Activated effector memory CD4-positive, alpha-beta T cell treated with anti-CD3 and anti-CD28 coated beads, Interleukin-2, amount 50 U/mL, for 16 hours (primary cell): ENCODE measurements around the gene ACBD4.

Experiments
- DNase-seq: peaks from one replicate; pipeline ENCODE4 v3.0.0-alpha.2; 2020

ACBD4 gene, protein sequence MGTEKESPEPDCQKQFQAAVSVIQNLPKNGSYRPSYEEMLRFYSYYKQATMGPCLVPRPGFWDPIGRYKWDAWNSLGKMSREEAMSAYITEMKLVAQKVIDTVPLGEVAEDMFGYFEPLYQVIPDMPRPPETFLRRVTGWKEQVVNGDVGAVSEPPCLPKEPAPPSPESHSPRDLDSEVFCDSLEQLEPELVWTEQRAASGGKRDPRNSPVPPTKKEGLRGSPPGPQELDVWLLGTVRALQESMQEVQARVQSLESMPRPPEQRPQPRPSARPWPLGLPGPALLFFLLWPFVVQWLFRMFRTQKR

DNA sequence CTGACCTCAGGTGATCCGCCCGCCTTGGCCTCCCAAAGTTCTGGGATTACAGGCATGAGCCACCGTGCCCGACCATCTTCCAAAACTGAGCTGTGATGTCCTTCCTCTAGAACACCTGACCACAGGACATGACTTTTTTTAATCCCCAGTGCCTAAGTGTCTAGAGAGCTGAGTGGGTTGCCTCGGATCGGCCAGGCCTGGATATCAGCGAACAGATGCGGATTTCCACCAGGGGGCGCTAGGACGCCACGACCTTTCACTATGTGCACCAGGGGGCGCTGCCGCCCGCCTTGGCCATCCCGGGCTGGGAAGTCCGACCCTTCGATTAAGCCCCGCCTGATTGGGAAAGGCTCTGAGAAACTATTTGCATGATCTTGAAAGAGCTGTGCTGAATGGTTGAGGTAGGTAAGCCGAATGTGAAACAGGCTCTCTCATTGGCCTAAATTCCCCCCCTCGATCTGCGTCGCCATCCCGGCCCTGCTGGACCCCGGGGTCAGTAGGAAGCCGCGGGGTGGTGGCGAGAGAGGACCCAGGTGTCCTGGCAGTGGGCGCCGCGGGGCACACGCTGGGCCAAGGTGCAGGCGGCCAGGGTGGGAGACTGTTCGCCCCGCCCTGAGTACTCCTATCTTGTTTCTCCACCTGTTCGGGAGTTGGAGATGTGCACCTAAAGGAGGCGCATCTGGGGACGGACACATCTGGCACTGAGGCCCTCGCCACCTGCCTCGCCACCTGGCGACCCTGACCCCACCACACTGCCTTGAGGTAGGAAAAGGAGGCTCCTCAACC, at the start of gene ACBD4:
ACBD4 (plus strand) TSS at position 496 of the 786 bp plus-strand sequence. CDS start 458 bp downstream, outside the sequence.
- DNase-seq, result peak; percentile 99

DNA sequence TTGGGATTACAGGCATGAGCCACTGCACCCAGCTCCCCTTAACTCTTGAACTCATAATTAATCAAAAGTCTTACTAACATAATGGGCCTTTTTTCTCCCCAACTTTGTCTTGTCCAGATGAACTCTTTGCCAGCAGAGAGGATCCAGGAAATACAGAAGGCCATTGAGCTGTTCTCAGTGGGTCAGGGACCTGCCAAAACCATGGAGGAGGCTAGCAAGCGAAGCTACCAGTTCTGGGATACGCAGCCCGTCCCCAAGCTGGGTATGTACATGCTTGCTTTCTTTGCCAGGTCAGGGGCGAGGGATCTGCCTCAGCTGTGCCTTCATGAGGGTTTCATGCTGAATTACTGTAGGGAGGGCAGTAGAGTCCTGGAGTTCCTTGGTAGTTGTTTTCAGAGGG, 49.1 kb upstream of the ACBD4 start:
- DNase-seq, result no peak

DNA sequence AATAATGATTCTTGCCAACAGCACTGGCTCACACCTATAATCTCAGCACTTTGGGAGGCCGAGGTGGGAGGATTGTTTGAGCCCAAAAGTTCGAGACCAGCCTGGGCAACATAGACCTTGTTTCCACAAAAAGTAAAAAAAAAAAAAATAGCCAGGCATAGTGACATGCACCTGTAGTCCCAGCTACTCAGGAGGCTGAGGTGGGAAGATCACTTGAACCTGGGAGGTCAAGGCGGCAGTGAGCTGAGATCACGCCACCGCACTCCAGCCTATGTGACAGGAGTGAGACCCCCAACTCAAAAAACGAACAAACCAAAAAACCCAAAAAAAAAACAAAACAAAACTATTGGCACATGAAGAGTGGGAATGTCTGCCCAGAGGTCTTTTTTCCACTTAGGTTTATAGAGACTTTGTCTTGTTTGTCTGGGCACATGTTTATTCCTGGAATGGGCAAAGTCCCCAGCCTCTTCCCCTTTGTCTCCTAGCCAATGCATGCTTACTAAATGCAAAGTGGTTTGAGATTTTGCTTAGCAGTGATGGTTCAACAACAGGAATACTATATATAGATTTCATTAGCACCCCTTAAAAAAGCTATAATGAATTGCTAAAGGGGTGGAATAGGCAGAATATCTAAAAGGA, 48.5 kb upstream of the ACBD4 start:
- DNase-seq, result no peak

DNA sequence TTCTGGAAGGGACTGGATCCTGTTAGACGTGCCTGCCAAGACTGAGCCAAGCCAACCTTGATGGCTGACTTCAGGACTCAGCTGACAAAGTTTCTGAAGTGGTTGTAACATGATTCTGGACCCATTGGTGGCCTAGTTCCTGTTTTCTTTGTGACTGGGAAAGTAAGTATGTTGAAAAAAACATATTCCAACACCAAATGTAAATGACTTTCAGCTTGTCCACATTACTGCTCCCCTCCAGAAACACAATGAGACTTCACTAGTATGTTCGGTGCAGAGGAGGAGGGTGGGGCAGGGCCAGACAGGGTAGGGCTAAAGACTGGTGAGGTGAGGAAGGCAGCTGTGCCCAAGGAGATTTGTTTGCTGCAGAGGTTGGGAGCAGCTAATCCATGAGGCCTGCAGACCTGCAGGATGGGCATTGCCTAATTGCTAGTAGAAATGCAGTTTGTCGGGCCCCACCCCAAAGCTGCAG, 47.9 kb upstream of the ACBD4 start:
- no peak for DNase-seq

DNA sequence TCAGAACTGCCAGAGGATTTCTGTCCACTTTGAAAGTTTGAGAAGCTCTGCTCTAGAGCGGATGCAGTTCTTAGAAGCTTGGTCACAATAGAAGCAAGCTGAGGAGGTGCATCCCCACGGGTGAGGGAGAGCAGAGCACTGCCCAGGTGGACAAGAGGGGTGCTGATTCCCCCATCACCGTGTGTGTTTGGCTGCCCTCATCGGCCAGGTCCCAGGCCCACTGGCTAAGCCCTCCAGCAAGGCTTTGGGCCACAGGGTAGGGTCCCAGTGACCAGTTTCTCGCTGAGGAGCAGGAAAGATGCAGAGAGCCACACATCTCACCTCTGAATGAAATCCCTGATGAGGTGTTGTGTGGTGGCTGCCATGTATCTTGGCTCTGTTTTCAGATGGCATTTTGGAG, 47.5 kb upstream of the ACBD4 start:
- DNase-seq, result no peak

DNA sequence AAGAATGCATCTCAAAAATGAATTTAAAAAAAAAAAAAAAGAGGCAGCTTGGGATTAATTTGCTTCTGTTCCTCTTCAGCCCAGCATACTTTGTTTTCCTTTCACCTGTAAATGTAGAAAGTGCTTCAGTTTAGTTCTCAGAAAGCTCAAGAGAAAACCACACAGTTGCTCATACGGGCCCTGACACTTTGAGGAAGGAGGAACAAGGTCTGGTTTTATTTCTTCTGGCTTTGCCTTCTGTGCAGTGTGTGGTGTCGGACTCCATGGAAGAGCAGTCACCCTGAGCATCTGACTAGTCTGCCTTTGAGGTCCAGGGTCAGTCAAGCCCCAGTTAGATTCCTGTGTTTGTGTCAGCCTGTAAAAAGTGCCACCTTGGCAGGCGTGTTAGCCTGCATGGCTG, 46.7 kb upstream of the ACBD4 start:
- no peak for DNase-seq

DNA sequence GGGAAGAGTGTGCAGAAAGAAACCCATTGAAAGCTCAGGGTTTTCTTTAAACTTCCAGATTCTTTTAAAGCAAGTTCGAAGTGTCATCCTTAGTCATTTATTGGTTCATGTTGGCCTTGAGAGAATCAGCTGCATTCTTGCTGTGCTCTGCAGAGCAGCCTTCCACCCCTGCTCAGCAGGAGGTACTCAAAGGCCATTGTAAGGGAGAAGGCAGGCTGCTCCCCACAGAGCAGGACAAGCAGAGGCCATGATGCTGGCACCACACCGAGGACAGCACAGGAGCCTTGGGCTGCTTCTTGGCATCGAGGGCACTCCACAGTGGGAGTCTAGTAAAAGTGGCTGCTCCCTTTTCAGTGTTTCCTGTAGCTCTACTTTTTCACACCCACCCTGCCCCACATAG, 44.8 kb upstream of the ACBD4 start:
- DNase-seq, result no peak

DNA sequence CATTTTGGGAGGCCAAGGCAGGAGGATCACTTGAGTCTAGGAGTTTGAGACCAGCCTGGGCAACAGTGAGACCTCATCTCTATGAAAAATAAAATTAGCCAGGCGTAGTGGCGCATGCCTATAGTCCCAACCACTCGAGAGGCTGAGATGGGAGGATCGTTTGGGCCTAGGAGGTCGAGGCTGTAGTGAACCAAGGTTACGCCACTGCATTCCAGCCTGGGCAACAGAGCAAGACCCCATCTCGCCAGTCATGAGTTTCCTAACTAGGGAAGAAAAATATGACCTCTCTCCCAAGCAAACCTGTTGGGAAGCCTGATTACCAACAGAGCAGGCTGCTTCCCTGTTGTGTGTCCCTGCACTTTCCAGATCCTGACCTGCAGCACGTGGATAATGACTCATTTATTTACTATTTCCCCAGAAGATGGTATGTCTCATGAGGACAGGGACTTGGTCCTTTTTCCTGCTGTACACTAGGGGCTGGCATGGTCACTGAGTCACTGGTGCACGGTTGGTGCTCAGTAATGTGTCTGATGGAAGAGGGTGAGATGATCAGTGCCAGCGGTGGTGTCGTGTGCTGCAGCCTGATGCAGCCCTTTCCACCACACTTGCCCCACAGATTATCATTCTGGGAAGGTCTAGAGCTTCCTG, 43.6 kb upstream of the ACBD4 start:
- DNase-seq, result no peak

DNA sequence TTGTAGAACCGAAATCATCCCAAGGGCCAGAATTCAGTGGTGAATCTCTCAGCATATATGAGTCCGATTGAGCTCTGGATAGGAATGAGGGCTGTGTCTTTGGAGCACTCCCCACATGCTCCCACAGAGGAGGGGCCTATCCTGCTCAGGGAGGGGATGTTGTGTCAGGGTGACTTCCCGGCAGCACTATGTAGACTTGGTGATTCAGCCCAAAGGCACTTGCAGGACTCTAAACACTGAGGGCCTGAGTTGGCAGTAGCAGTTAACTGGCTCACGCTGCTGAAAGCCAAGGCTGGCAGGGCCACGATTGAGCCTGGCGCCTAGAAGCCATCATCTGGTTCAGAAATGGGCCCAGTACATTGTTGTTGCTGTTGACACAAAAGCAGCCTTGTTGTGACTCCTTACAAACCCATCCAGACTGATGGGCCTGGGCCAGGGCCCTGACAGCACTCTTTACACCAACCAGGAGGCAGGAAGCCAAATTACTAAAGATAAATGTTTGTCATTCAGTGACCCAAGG, 42.5 kb upstream of the ACBD4 start:
- DNase-seq, result no peak

DNA sequence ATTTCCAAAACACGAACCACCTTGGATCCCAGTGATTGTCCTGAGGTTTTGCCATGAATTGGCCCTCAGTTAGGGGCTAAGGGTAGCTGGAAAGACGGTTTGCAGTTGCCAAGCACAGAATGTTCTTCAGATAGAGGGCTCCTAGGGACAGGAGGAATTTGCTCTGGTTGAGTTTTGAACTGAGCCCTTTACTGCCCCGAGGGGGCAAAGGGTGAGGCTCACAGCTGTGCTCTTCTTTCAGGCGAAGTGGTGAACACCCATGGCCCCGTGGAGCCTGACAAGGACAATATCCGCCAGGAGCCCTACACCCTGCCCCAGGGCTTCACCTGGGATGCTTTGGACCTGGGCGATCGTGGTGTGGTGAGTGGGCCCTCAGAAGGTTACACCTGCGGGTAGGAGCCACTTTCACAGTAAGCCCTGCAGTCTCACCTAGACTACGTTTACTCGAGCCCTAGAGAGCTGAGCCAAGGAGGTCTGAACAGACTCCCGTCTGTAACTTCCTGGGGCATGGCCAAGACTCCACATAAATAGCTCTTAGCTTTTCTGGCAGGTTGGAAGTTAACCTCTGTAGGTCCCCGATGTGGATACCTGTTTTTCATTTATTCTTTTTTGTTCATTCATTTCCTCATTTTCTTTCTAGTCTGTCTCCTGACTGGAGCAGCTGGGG, 41.9 kb upstream of the ACBD4 start:
- no peak for DNase-seq

DNA sequence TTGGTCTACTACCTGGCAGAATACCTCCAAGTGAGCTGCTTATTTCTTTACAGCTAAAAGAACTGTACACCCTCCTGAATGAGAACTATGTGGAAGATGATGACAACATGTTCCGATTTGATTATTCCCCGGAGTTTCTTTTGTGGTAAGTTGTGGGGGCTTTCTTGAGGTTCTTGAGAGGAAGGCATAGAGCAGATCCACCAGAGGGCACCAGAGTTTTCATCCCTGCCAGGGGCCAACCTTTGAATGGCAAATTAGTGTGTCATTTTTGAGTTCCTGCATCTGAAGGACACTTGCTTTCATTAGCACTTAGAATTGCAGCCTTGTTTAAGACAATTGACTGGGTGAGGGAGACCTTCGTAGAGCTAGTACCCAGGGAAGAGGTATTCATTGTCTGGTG, 39.3 kb upstream of the ACBD4 start:
- no peak for DNase-seq

DNA sequence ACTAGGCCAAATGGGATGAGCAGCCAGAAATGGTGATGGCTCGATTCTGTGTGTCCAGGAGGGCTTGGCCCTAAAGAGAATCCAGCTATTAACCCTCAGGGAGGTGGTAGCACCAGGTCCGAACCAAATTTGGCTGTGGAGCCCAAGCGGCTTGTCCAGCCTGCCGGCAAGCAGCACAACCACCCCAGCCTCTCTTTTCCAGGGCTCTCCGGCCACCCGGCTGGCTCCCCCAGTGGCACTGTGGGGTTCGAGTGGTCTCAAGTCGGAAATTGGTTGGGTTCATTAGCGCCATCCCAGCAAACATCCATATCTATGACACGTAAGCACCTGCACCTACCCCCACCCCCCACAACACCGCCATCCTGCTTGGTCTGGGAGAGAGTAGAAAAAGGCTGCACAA, 38.6 kb upstream of the ACBD4 start:
- DNase-seq, result no peak

DNA sequence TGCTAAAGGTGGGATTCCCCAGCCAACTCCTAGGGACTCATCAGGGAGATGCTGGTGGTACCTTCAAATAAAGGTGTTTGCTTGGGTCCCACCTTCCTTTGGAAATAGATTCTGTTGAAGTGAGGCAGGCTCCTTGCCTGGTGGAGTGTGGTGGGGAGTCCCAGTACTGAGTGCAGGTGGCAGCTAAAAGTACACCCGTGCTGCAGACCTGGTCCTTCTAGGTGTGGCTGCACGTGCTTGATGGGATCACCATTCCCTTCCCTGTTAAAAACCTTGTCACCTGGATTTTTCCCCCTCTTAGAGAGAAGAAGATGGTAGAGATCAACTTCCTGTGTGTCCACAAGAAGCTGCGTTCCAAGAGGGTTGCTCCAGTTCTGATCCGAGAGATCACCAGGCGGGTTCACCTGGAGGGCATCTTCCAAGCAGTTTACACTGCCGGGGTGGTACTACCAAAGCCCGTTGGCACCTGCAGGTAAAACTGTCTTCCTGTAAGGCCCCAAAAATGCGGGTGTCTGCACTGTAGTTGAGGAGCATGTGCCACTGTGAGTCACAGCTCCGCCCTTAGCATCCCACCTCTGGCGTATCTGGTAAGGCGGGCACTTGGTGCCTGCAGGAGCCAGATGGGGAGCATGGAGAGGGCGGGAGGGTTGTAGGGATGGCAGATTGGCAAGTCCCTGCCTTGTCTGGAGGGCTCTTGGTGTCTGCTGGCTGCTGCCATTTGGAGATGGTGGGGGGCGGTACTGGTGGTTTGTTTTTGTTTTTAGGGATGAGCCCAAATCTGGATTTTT, 37.2 kb upstream of the ACBD4 start:
- DNase-seq, result no peak

DNA sequence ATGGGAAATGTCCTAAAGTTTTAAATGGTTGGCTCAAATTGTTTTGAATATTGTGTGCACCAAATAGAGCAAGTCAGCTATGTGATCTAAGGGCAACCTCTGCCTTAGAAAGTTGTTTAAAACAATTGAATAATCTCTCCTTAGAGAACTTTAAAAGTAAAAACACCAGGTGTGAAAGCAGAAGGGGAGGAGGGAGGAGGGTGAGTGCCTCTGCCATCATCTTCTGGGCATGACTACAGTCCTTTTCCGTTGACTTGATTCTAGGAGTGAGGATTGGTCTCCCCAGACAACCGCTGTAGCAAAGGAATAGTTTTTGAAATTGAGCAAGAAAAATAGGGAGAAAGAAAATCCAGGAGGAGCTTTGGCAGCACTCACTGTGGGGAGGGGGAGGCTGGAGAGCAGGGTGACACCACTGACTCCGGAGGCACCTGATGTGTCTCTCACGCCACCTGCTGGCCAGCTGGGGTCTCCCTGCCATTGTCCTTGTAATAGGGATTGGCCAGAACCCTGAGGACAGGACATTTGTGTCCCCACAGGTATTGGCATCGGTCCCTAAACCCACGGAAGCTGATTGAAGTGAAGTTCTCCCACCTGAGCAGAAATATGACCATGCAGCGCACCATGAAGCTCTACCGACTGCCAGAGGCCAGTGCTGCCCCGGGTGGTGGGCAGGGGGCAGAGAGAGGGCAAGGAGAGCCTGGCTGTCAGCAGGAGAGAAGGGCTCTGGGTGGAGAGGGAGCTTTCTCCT, 36.4 kb upstream of the ACBD4 start:
- DNase-seq, result peak; percentile 89

DNA sequence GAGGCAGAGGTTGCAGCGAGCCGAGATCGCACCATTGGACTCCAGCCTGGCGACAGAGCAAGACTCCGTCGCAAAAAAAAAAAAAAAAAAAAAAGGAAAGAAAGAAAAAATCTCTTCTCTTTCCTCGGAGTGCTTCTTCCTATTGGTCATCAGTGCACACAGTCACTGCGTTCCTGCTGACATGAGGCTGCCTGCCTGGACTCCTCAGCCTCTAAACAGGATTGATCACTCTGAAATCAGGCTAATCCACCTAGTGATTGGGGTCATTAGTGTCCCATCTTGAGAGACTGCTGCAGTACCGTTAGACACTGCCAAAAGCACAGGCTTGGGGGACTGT, 34.0 kb upstream of the ACBD4 start:
- DNase-seq, result no peak

DNA sequence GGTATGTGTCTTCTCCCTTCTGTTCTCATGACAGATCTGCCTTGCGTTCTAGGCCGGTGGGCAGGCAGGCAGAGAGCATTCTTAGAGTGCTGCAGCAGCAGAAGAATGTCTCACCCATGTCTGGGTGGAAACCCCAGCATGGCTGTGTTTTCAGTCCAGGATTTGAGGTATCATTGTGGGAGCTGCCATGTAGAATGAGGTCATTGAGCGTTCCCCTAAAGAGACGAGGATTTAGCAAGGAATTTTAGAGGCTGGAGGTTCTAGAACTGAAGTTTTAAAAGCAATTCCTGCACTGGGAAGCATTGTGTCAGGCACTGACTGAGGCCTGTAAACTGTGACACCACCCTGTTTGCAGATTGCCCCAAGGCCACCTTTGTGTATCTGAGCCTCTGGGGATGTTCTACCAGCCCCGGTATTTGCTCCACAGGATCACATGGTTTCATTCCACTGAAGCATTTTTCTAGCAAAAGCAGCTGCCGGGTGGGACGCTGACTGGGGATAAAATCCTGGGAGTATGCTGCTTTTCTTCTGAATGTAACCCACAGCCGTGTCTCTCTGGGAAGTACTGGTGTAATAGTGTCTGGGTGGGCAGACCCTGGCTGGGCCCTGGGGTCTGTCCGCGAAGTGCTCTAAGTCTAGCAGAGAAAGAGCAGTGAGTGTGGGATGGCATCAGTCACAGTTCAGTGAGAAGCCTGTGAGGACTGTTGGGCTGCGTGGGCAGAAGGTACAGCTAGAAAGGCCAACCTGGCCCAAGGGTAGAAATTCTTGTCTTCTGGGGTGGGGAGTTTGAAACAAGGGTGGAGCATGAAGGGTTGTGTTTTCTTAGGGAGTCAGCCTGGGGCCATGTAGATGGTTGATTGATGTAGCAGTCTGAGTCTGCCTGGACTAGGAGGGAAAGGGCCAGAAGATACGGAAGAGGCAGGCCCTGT, 33.3 kb upstream of the ACBD4 start:
- DNase-seq, result no peak

DNA sequence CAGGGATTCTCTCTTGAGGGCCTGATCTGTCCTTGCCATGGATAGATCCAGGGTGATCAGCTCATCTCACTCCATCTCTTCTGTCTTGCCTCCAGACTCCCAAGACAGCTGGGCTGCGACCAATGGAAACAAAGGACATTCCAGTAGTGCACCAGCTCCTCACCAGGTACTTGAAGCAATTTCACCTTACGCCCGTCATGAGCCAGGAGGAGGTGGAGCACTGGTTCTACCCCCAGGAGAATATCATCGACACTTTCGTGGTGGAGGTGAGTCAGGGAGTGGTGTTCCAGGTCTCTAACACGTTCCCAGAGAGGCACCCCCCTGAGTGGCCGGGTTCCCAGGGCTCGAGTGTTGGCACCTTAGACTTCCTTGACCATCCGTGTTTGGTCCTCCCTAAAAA, 32.6 kb upstream of the ACBD4 start:
- no peak for DNase-seq

DNA sequence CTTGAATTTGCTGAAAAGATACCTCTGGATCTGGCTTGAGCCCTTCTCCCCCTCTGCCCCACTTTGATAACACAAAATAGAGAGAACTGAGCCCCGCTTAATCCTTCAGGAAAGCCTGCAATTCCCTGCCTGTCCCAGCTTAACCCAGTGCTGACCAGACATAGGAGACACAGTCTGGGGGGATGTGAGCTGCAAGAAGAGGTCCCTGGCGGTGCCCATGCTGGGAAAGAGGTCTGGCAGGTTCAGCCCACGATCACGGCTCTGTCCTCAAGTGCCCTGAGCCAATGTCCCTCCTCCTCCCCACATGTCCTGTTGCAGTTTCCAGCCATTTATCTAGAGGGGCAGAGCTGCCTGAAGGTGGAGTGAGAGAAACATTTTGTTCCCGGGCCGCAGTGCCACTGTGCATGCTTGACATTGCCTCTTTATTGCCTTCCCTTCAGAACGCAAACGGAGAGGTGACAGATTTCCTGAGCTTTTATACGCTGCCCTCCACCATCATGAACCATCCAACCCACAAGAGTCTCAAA, 32.2 kb upstream of the ACBD4 start:
- no peak for DNase-seq

DNA sequence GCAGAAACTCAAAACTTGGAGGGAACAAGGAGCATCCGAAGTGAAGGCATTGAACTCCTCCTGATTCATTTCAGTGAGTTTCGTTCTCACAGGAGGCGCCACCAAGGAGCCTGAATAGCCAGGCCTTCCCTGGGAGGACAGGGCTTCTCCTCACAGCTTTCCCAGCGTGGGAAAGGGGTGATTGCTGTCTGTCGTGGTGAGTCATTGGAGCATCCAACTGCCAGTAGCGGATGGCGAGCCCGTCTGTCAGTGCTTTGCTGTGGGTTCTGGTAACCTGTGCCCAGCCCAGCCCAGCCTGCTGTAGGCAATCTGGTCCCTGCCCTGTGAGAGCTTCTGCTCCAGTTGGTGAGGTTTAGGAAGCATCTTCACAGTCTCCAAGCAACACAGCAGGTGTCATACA, 31.5 kb upstream of the ACBD4 start:
- no peak for DNase-seq

DNA sequence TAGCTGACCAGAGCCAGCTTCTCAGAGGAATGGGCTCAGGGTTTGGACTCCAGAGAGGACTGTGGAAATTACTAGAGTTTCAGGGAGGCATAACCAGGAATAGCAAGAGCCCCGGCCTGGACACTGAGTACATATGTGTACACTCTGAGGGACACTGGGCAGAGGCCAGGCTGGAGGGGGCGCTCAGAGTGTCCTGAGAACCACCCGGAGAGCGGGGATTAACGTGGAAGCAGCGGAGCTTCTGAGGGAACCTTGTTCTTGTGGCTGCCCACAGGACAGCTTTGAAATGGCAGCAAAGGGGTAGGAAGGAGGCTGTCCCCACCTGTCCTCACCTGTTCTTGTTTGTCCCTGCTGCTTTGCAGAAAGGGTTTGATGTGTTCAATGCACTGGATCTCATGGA, 31.0 kb upstream of the ACBD4 start:
- DNase-seq, result no peak
